NCI-H146 treated with DMSO at 0.1 percent for 48 hours (cell line): Measurements from ENCODE around the gene OPN4.

Experiments
- DNase-seq: peaks from one replicate; lab custom pipeline; 2025; ENCODE audit not compliant: unreplicated experiment; lab: John Stamatoyannopoulos, UW

The OPN4 gene

DNA sequence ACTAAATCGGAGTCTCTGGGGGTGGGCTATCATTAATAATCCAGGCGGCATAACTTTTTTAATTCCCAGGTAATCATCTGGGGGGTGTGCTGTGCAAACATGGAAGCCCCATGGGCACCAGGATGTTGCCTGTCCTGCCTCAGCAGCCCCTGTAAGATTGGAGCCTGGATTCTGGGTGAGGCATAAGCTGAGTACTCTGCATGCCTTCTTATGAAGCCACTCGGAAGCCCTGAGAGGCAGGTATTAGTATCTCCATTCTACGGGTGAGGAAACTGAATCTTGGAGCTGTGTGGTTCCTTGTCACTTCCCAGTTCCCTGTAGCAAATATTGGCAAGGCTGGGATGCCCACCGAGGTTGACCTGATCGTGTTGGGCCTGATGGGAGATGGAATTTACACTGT is 7.4 kb upstream of the OPN4 start:
- no peak for DNase-seq

DNA sequence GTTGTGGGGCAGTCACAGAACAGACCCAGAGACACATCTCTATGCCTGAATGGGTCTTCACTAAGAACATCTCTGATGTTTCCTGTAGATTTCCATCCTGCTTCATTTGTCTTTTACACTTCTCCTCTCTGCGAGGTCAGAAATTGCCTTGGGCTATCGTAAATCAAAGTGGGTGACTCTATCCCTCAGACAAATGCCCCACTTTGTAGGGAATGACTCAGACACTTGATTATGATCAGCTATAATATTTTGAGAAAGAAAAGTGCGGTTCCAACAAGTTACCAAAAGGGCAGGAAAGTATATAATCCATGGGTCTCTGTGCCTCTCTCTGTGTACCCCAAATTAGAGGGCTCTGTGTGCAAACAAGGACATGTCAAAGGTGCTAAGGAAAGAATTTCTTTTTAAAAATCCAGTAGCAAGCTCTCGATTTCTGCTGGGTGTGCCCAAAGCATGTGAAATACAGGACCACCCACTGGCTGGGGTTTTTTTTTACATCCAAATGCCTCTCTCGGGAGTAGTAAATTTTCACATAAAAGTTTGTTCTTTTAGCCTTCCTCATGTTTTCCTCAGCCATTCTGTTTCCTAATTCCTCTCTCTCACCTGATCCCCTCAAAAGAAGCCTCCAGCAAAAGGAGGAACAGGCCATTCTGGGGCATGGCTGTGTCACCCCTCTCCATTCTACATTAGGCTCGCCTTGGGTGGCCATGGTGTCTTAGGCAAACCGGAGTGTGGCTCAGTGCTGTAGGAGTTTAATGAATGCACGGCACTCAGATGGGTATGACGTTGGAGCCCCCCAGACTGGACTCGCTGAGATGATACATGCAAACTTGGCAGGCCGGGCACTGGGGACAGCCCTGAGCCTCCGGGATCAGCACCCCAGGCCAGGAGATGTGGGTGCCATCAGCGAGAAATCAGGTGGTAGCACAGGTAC is 6.3 kb upstream of the OPN4 start:
- peak; percentile 8 for DNase-seq

DNA sequence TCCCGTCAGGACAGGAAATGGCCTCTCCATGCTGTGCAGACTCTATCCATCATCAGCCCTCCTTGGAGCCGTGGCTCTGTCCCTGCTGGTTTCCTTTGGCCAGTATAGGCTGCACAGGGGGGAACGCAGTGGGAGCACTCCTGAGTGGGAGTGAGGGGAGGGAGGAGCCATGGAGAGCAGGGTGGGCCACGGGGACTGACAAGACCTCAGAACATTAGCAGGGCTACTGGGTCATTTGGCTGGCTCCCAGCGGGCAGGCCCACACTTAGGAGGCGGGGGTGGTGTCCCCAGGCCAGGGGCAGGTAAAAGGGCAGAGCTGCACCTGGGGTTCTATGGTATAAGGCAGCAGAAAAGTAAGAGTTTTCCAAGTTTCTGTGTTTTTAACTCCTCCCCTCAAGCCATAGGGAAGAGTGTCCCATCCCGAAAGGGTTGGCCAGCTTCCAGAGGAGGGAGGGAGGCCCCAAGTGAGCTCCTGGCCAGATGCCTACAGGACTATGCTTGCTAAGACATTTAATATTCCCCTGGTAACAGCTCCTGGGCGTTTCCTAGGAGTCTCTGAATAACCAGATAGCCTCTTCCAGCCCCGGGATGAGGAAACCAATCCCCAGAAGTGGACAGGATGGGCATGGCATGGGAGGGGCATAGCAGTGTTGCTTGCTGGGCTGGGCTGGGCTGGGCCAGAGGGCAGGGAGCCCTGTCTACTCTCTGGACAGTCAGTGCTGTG is 5.5 kb upstream of the OPN4 start:
- DNase-seq, result no peak

DNA sequence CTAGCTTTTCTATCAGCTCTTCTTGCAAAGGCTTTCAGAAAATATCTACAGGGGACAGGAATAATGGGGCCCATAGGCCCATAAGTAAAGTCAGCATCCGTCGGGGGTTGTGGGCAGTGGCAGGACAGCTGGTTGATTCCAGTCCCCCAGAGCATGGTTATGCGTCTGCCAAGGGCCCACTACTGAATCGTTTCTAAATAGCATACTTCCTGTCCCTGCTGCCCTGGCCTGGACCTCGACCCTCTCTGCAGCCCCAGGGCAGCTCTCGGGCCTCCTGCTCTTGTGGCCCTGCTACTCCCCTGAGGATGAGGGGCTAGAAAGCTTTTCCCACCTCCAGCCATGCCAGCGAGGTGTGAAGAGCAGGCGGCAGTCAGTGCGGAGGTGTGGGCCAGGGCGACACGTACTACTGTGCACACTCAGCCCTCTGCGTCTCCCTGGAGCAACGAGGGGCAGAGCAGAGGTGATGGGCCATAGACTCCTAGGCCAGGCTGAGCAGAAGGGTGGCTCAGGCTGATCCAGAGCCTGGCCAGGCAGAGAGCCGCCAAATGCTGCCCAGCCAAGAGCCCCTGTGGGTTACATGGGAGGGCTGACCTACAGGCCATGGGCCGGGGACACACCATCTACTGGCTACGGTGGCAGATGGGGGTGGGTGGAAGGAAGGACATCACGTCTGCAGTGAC is 4.7 kb upstream of the OPN4 start:
- no peak for DNase-seq

DNA sequence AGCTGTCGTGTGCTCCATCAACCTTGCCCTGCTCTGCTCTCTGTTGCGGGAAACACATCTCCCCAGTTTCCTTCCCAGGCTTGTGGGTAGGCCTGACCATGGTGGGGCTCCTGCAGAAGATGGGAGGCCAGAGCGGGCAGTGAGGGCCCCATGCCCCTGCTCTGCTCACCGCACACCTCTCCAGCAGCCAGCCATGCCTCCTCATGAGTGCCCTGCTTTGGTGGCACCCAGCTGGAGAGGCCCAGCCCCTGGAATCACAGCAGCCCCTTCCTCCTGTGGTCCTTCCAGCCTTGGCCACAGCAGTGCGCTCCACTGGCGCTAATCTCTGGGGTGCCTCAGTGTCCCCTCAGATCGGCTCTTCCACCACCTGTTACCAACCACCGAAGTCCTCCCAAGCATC is 4.2 kb upstream of the OPN4 start:
- DNase-seq, result no peak

DNA sequence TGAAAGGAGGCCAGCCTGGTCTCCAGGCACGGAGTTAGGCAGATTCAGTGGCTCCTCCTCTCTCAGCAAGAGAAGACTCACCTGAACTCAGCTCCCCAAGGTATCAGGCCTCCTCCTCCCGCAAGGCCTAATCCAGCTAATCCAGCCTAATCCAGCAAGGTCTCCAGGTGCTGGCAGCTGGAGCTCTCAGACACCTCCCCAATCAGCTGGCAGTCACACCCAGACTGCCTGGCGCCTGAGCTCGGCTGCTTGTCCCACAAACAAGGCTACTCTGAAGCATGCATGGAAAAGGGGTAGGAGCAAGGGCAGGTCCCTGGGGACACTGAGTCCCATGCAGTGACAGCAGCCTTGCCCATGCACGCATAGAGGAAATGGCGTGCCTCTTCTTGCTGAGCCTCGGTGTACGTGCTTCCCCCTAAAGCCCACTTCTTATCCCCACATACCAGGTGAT is 3.3 kb upstream of the OPN4 start:
- DNase-seq, result no peak

DNA sequence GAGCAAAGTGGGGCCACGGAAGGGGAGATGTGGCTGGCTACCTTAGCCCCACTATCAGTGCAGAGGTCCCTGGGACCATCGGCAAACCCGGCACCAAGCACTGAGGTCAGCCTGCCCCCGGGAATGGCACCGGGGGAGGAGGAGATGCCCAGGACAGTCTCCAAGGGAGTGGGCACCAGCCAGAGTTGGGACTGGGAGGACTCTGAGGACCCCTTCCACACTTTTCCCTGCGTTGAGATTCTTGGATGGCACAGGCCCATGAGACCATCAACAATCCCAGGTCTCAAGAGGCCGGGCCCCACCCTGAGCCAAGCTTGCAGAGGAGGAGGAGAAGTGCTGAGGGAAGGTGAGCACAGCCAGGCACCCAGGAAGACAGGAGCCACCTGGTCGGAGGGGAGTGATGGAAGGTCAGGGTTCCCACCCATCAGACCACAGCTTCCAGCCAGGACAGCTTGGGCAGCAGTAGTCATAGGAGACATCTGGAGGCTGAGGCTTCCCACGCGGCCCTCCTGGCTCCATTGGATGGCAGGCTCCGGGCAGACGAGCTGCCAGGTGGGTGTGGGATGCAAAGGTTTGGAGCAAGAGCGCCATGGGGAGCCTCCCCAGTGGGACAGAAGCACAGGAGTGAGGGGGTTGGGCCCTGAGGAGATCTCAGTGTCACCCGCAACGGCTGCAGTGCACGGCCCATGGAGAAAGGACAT is 2.6 kb upstream of the OPN4 start:
- no peak for DNase-seq

DNA sequence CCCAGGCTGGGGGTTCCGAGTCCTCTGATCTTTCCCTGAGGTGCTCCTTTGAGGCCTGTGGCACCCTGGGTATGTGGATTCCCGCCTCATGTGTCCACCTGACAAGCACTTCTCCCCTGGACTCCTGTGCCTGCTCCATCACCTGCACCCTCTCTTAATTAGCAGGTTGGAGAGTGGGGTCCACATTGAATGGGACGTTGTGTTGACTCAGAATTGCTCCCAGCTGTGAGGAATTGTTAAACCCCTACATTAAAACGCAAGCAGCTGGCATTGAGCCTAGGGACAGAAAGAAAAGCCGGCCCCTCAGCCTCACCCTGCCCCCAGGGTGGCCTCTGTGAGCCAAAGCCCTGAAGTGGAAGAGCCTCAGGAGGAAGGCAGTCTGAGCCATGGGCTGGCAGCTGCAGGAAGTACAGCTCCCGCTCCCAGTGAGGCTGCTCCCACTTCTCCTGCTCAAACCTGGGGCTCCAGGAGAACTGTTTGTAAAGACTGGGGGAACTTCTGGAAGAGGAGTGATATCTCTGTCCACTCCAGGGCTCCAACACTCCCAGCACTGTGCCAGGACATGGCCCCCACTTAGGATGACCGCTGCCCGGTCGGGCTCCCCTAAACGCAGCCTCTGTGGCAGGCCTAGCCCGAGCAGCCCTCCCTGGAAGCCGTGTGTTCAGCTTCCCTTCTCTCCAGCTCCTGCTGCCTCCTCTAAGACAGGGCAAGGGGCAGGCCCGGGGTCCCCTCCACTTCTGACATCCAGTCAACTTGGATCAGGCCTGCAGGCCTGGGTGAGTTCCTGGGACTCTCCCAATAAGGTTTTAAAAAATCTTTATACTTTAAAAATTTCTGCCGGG is 1.8 kb upstream of the OPN4 start:
- DNase-seq, result peak; percentile 99

DNA sequence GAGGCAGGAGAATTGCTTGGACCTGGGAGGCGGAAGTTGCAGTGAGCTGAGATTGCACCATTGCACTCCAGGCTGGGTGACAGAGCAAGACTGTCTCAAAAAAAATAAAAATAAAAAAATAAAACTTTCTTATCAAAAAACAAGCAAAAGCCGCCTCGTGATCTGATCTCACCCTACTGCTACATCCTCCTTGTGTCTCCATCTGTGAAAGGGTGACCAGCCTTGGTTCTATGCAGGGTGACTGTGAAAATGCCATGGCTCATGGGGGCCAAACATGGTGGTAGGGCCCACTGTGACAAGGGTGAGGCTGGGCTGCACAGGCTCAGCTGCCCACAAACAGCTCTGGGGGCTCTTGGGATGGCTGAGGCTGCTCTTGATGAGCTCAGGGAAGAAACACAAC is 968 bp upstream of the OPN4 start:
- no peak for DNase-seq

DNA sequence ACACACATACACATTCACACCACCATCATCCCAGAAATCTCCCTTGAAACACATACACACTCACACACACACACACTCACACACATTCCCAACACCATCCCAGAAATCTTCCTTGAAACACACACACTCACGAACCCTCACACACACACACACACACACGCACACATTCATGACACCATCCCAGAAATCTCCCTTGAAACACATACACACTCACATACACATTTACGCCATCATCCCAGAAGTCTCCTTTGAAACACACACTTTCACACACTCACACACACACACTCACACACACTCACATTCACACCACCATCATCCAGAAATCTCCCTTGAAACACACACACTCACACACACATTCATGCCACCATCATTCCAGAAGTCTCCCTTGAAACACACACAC is 360 bp upstream of the OPN4 start:
- DNase-seq, result no peak

DNA sequence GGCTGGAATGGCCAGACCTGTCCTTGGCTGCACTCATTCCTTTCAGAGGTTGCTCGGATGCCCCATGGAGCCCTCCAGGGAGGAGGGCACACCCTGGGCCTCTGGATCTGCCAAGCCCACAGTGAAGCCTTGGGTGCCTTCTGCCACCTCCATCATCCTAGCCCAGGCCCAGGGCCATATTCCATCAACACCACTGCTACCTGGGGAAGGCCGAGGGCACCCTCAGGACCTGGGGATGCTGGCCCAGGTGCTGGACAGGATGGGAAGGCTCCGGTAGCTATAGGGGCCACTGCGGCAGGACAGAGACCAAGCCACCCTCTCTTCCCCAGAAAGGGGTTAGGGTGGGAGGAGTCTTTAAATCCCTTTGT is 810 bp downstream of the OPN4 start:
- no peak for DNase-seq

DNA sequence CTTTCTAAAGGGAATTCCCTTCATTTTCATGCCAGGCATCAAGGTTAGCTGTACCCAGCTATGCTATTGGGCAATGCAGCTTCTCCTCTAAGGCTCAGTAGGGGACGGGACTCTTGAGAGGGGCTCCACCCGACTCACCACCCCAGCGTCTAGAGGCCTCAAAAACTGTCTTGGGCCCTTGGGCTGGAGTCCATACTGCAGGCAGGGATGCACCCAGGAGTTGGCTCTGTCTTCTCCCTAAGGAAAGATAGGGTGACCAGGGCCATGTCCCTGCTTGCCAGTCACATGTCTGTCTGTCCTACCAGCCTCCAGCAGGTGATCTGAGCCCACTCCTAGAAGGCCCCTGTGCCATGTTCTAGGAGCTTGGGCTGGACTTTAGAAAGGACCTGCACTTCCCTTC is 1.2 kb downstream of the OPN4 start:
- DNase-seq, result no peak

DNA sequence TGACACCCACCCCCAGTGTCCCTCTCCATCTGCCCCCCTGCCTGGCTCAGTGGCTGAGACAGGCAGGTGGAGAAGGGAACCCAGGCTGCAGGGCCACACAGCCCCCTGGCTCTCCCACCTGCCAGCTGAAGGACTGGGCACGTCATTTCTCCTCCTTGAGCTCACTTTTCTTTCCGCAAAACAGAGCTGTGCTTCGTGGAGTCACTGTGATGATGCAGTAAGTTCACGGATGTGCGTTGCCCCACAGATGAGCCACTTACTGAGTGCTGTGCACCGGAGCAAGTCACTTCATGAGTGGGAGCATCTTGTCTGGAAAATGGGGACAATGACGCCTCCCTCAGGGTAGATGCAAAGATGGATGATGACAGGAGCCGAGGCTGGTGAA is 2.7 kb downstream of the OPN4 start:
- no peak for DNase-seq

DNA sequence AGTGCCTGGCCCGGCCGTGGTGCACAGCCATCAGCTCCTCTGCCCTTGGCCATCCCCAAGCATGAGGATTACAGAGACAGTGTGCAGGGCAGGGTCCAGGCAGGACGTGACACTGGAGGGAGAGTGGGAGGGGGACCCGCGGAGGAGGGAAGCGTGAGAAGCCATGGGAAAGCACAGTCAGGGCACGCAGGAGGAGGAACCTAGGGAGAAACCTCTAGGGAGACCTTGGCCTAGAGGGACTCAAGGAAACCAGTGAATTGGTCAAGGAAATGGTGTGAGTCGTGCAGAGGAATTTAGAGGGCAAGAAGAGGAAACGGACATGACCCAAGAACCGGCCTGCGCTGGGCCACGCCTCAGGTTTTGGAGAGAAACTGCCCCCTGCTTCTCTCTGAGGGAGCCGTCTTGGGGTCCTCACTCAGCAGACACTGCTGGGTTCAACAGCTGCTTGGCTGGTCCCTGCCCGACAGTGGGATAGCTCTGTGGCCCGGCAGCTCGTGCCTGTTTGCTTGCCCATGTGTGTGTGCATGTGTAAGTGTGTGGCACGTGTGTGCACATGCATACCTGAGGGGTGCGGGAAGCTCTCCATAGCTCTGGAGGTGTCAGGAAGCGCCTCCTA is 3.2 kb downstream of the OPN4 start:
- no peak for DNase-seq

DNA sequence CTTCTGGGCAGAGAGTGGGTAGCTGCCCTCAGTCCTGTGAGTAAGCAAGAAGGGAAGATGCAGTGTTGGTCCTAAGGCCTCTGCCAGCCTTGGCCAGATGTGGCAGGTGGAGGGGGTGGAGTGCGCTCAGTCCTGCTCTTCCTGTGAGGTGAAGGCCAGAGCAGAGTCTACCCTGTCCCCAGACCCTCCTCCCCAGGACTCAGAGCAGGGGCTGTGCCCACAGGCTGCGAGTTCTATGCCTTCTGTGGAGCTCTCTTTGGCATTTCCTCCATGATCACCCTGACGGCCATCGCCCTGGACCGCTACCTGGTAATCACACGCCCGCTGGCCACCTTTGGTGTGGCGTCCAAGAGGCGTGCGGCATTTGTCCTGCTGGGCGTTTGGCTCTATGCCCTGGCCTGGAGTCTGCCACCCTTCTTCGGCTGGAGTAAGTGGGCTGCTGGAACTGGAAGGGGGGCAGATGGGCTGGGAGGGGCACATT is 4.0 kb downstream of the OPN4 start:
- no peak for DNase-seq

DNA sequence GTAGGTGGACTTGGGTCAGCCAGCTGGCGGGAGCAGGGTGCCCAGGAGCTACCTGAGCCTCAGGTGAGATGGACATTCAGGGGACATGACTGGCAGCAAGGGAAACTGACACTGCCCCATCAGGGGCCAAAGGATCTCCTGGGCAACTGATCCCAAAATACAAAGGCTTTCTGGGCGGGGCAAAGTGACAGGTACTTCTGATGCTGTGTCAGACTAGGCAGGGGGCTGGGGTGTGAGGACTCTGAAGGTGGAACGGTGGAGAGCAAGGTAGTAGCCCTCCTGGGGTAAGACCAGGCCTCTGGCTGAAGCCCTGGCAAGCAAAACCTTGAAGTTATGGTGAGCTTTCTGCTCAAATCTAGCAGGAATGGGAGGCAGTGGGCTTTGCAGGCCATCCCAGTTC is 4.4 kb downstream of the OPN4 start:
- no peak for DNase-seq

DNA sequence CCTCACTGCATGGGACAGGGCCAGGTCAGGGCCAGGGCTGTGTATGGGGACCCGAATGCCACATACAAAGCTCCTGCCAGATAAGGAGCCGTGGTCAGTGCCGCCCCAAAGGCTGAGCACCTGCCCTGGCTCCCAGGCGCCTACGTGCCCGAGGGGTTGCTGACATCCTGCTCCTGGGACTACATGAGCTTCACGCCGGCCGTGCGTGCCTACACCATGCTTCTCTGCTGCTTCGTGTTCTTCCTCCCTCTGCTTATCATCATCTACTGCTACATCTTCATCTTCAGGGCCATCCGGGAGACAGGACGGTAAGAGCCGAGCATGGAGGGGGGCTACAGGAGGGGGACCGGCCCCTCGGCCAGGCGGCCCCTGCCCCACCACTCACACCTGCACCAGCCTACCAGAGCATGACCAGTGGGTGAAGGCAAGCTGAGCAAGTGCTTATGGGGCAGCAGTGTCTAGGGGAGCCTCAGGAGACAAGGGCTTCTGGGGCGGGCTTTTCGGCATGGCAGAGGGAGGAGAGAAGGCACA is 4.9 kb downstream of the OPN4 start:
- DNase-seq, result no peak

DNA sequence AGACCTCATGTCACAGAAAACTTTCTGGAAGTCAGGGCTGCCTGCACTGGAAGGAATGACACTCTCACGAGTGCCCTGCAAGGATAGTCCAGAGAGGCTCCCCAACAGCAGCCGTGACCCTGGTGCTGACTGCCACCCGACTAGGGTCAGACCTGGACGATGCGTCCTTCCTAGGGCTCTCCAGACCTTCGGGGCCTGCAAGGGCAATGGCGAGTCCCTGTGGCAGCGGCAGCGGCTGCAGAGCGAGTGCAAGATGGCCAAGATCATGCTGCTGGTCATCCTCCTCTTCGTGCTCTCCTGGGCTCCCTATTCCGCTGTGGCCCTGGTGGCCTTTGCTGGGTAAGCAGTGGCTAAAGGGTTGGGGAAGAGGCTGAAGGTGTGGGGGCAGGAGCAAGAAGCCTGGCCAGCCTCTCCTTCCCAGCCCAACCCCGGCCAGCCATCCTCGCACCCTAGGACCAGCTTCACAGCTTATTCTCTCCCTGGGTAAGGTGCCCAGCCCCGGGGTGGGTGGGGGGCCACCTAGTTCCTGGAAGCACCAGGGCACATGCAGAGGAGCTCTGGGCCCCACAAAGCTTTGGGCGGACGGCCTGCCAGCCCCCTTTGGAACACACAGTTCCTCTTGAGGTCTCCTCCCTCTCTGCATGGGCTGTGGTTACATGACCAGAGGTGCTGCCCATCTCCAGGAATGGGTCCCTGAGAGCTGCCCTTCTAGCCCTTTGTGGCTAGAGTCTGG is 5.5 kb downstream of the OPN4 start:
- DNase-seq, result no peak
